ENCODE data around the gene GALNT17. TPM values are rescaled to one million over a fixed set of nuclear protein-coding genes. Genes with fewer than 3 reads are reported as not detected.

Gene GALNT17
- total RNA-seq, 1 experiment from 2014 or later, result 67.7 TPM

GRCh38 chr7:71457021-71457420, 325.1 kb downstream of the GALNT17 start:
- Histone ChIP-seq H3K36me3 (replicated peaks; ENCODE audit: control insufficient read depth, insufficient read depth, low read length) (no peaks in the 10 kb centered on the region), H3K27me3 (ENCODE audit: control insufficient read depth, insufficient read depth, low read length) (no peaks in the 10 kb centered on the region), H3K4me3 (ENCODE audit: insufficient read depth, low read depth, low read length) (no peak overlapping the region)
- DNase-seq, result no peak

GRCh38 chr7:71457846-71458590, 326.1 kb downstream of the GALNT17 start:
- no peak overlapping the region for H3K4me3 ChIP-seq (ENCODE audit: insufficient read depth, low read depth, low read length)
- H3K27me3 ChIP-seq (ENCODE audit: control insufficient read depth, insufficient read depth, low read length), result no peaks in the 10 kb centered on the region
- DNase-seq, result peak; percentile 31
- H3K36me3 ChIP-seq (replicated peaks; ENCODE audit: control insufficient read depth, insufficient read depth, low read length), result no peaks in the 10 kb centered on the region

- Histone ChIP-seq H3K4me3 (ENCODE audit: insufficient read depth, low read depth, low read length) (no peak overlapping the region), H3K27me3 (ENCODE audit: control insufficient read depth, insufficient read depth, low read length) (no peaks in the 10 kb centered on the region), H3K36me3 (replicated peaks; ENCODE audit: control insufficient read depth, insufficient read depth, low read length) (no peaks in the 10 kb centered on the region)
- no peak for DNase-seq
These were observed 327.2 kb downstream of the GALNT17 start for GRCh38 chr7:71459132-71459531.

GRCh38 chr7:71461572-71461971, 329.6 kb downstream of the GALNT17 start:
- Histone ChIP-seq H3K4me3 (ENCODE audit: insufficient read depth, low read depth, low read length) (no peak overlapping the region), H3K36me3 (replicated peaks; ENCODE audit: control insufficient read depth, insufficient read depth, low read length) (no peaks in the 10 kb centered on the region), H3K27me3 (ENCODE audit: control insufficient read depth, insufficient read depth, low read length) (no peaks in the 10 kb centered on the region)
- no peak for DNase-seq

- no peak overlapping the region for H3K4me3 ChIP-seq (ENCODE audit: insufficient read depth, low read depth, low read length)
- no peaks in the 10 kb centered on the region for H3K36me3 ChIP-seq (replicated peaks; ENCODE audit: control insufficient read depth, insufficient read depth, low read length)
- no peak for DNase-seq
- H3K27me3 ChIP-seq (ENCODE audit: control insufficient read depth, insufficient read depth, low read length), result no peaks in the 10 kb centered on the region
These were observed 333.8 kb downstream of the GALNT17 start for GRCh38 chr7:71465741-71466189.

GRCh38 chr7:71466448-71467145, 334.7 kb downstream of the GALNT17 start:
- no peaks in the 10 kb centered on the region for H3K27me3 ChIP-seq (ENCODE audit: control insufficient read depth, insufficient read depth, low read length)
- no peak for DNase-seq
- no peaks in the 10 kb centered on the region for H3K36me3 ChIP-seq (replicated peaks; ENCODE audit: control insufficient read depth, insufficient read depth, low read length)
- no peak overlapping the region for H3K4me3 ChIP-seq (ENCODE audit: insufficient read depth, low read depth, low read length)

- H3K27me3 ChIP-seq (ENCODE audit: control insufficient read depth, insufficient read depth, low read length), result no peaks in the 10 kb centered on the region
- H3K36me3 ChIP-seq (replicated peaks; ENCODE audit: control insufficient read depth, insufficient read depth, low read length), result no peaks in the 10 kb centered on the region
- no peak overlapping the region for H3K4me3 ChIP-seq (ENCODE audit: insufficient read depth, low read depth, low read length)
- no peak for DNase-seq
These were observed 338.4 kb downstream of the GALNT17 start for GRCh38 chr7:71470326-71470725.

- Histone ChIP-seq H3K27me3 (ENCODE audit: control insufficient read depth, insufficient read depth, low read length) (no peaks in the 10 kb centered on the region), H3K36me3 (replicated peaks; ENCODE audit: control insufficient read depth, insufficient read depth, low read length) (no peaks in the 10 kb centered on the region), H3K4me3 (ENCODE audit: insufficient read depth, low read depth, low read length) (no peak overlapping the region)
- no peak for DNase-seq
These were observed 338.9 kb downstream of the GALNT17 start for GRCh38 chr7:71470830-71471229.

- H3K27me3 ChIP-seq (ENCODE audit: control insufficient read depth, insufficient read depth, low read length), result no peaks in the 10 kb centered on the region
- DNase-seq, result no peak
- H3K4me3 ChIP-seq (ENCODE audit: insufficient read depth, low read depth, low read length), result no peak overlapping the region
- no peaks in the 10 kb centered on the region for H3K36me3 ChIP-seq (replicated peaks; ENCODE audit: control insufficient read depth, insufficient read depth, low read length)
These were observed 341.0 kb downstream of the GALNT17 start for GRCh38 chr7:71472962-71473361.

GRCh38 chr7:71473366-71473967, 341.5 kb downstream of the GALNT17 start:
- no peak for DNase-seq
- Histone ChIP-seq H3K4me3 (ENCODE audit: insufficient read depth, low read depth, low read length) (no peak overlapping the region), H3K36me3 (replicated peaks; ENCODE audit: control insufficient read depth, insufficient read depth, low read length) (no peaks in the 10 kb centered on the region), H3K27me3 (ENCODE audit: control insufficient read depth, insufficient read depth, low read length) (no peaks in the 10 kb centered on the region)

- Histone ChIP-seq H3K36me3 (replicated peaks; ENCODE audit: control insufficient read depth, insufficient read depth, low read length) (no peaks in the 10 kb centered on the region; the same call in 1 of the 2 replicates), H3K4me3 (ENCODE audit: insufficient read depth, low read depth, low read length) (no peak overlapping the region)
- DNase-seq, result no peak
These were observed 345.5 kb downstream of the GALNT17 start for GRCh38 chr7:71477441-71477840.

GRCh38 chr7:71479231-71479630, 347.3 kb downstream of the GALNT17 start:
- H3K27me3 ChIP-seq (ENCODE audit: control insufficient read depth, insufficient read depth, low read length), result no peaks in the 10 kb centered on the region
- no peaks in the 10 kb centered on the region; the same call in 1 of the 2 replicates for H3K36me3 ChIP-seq (replicated peaks; ENCODE audit: control insufficient read depth, insufficient read depth, low read length)
- H3K4me3 ChIP-seq (ENCODE audit: insufficient read depth, low read depth, low read length), result no peak overlapping the region
- no peak for DNase-seq

More at GRCh38 chr7:71477441-71477840, 345.5 kb downstream of the GALNT17 start:
- no peaks in the 10 kb centered on the region for H3K27me3 ChIP-seq (ENCODE audit: control insufficient read depth, insufficient read depth, low read length)

GRCh38 chr7:71480791-71481190, 348.8 kb downstream of the GALNT17 start:
- no peak for DNase-seq
- Histone ChIP-seq H3K4me3 (ENCODE audit: insufficient read depth, low read depth, low read length) (no peak overlapping the region), H3K27me3 (ENCODE audit: control insufficient read depth, insufficient read depth, low read length) (no peaks in the 10 kb centered on the region), H3K36me3 (replicated peaks; ENCODE audit: control insufficient read depth, insufficient read depth, low read length) (no peaks in the 10 kb centered on the region; the same call in 1 of the 2 replicates)

GRCh38 chr7:71482284-71482683, 350.3 kb downstream of the GALNT17 start:
- DNase-seq, result no peak
- H3K27me3 ChIP-seq (ENCODE audit: control insufficient read depth, insufficient read depth, low read length), result no peaks in the 10 kb centered on the region
- H3K36me3 ChIP-seq (replicated peaks; ENCODE audit: control insufficient read depth, insufficient read depth, low read length), result peaks cover 2% of the 10 kb centered on the region
- H3K4me3 ChIP-seq (ENCODE audit: insufficient read depth, low read depth, low read length), result no peak overlapping the region

GRCh38 chr7:71484380-71484779, 352.4 kb downstream of the GALNT17 start:
- Histone ChIP-seq H3K36me3 (replicated peaks; ENCODE audit: control insufficient read depth, insufficient read depth, low read length) (peaks cover 3% of the 10 kb centered on the region), H3K27me3 (ENCODE audit: control insufficient read depth, insufficient read depth, low read length) (no peaks in the 10 kb centered on the region), H3K4me3 (ENCODE audit: insufficient read depth, low read depth, low read length) (no peak overlapping the region)
- DNase-seq, result no peak
